Measurements from ENCODE around the gene AKAP6.

AKAP6 gene

GRCh38 chr14:32332415-32333316 is 3.6 kb downstream of the AKAP6 start:
- H3K4me2 ChIP-seq: peak overlapping the region; percentile 21; the same call in 1 of the 2 replicates
- no peaks in the 10 kb centered on the region for H3K36me3 ChIP-seq (ENCODE audit: insufficient read depth)
- no peak for TF ChIP-seq CTCF (conservative IDR thresholded peaks at IDR 0.05; ENCODE audit: low read depth, low read length)
- H4K20me1 ChIP-seq (ENCODE audit: insufficient read depth): no peaks in the 10 kb centered on the region
- peak overlapping the region; percentile 26; the same call in 1 of the 2 replicates for H3K27ac ChIP-seq
- peaks cover 59% of the 10 kb centered on the region for H3K4me1 ChIP-seq (ENCODE audit: low read depth, poor library complexity, severe bottlenecking)
- H3K4me3 ChIP-seq (IDR thresholded peaks at IDR 0.05; ENCODE audit: insufficient read depth, low read depth, low read length): no peak overlapping the region
- H3K9ac ChIP-seq: no peak overlapping the region
- no peaks in the 10 kb centered on the region for H3K27me3 ChIP-seq (ENCODE audit: insufficient read depth, low read depth)
- no peaks in the 10 kb centered on the region for H3K79me2 ChIP-seq (ENCODE audit: insufficient read depth, low read depth)
- no peak overlapping the region; the same call in 1 of the 2 replicates for H2AFZ ChIP-seq (ENCODE audit: low read depth)

- Histone ChIP-seq H3K9ac (no peak overlapping the region), H3K27me3 (ENCODE audit: insufficient read depth, low read depth) (no peaks in the 10 kb centered on the region), H3K27ac (no peak overlapping the region), H3K4me1 (ENCODE audit: low read depth, poor library complexity, severe bottlenecking) (peaks cover 19% of the 10 kb centered on the region), H3K79me2 (ENCODE audit: insufficient read depth, low read depth) (no peaks in the 10 kb centered on the region), H3K36me3 (ENCODE audit: insufficient read depth) (no peaks in the 10 kb centered on the region), H3K4me2 (no peak overlapping the region), H4K20me1 (ENCODE audit: insufficient read depth) (no peaks in the 10 kb centered on the region), H2AFZ (ENCODE audit: low read depth) (no peak overlapping the region), H3K4me3 (IDR thresholded peaks at IDR 0.05; ENCODE audit: insufficient read depth, low read depth, low read length) (no peak overlapping the region)
- TF ChIP-seq CTCF (conservative IDR thresholded peaks at IDR 0.05; ENCODE audit: low read depth, low read length): no peak
Measured at GRCh38 chr14:32336702-32337101, 7.6 kb downstream of the AKAP6 start.

- Histone ChIP-seq H3K27me3 (ENCODE audit: insufficient read depth, low read depth) (no peaks in the 10 kb centered on the region), H3K4me2 (no peak overlapping the region), H3K4me1 (ENCODE audit: low read depth, poor library complexity, severe bottlenecking) (peaks cover 10% of the 10 kb centered on the region)
Measured at GRCh38 chr14:32337759-32338158, 8.7 kb downstream of the AKAP6 start.

GRCh38 chr14:32339188-32339587 is 10.1 kb downstream of the AKAP6 start:
- H3K27ac ChIP-seq: no peak overlapping the region
- no peak overlapping the region for H3K4me2 ChIP-seq
- TF ChIP-seq CTCF (conservative IDR thresholded peaks at IDR 0.05; ENCODE audit: low read depth, low read length): no peak
- H4K20me1 ChIP-seq (ENCODE audit: insufficient read depth): no peaks in the 10 kb centered on the region
- H3K4me3 ChIP-seq (IDR thresholded peaks at IDR 0.05; ENCODE audit: insufficient read depth, low read depth, low read length): no peak overlapping the region
- H3K79me2 ChIP-seq (ENCODE audit: insufficient read depth, low read depth): no peaks in the 10 kb centered on the region
- H2AFZ ChIP-seq (ENCODE audit: low read depth): no peak overlapping the region
- no peaks in the 10 kb centered on the region for H3K36me3 ChIP-seq (ENCODE audit: insufficient read depth)
- no peaks in the 10 kb centered on the region for H3K4me1 ChIP-seq (ENCODE audit: low read depth, poor library complexity, severe bottlenecking)
- no peaks in the 10 kb centered on the region for H3K27me3 ChIP-seq (ENCODE audit: insufficient read depth, low read depth)
- H3K9ac ChIP-seq: no peak overlapping the region

More at GRCh38 chr14:32337759-32338158, 8.7 kb downstream of the AKAP6 start:
- Histone ChIP-seq H3K79me2 (ENCODE audit: insufficient read depth, low read depth) (no peaks in the 10 kb centered on the region), H2AFZ (ENCODE audit: low read depth) (no peak overlapping the region), H3K36me3 (ENCODE audit: insufficient read depth) (no peaks in the 10 kb centered on the region), H3K9ac (no peak overlapping the region), H3K4me3 (IDR thresholded peaks at IDR 0.05; ENCODE audit: insufficient read depth, low read depth, low read length) (no peak overlapping the region), H3K27ac (no peak overlapping the region), H4K20me1 (ENCODE audit: insufficient read depth) (no peaks in the 10 kb centered on the region)
- TF ChIP-seq CTCF (conservative IDR thresholded peaks at IDR 0.05; ENCODE audit: low read depth, low read length): no peak

Measured in KMS-11 (cell line).